ENCODE measurements around the gene CCDC18.
A peak's percentile ranks its signal among the peaks of the same experiment; 100 is the strongest.

CCDC18 gene

GRCh38 chr1:93143769-93144168, 36.8 kb upstream of the CCDC18 start:
- H3K27ac ChIP-seq = no peak overlapping the region
- TF ChIP-seq CTCF (IDR thresholded peaks at IDR 0.05) (no peak), ZFX (IDR thresholded peaks at IDR 0.05; ENCODE audit: borderline replicate concordance) (no peak)

GRCh38 chr1:93148001-93148400, 32.5 kb upstream of the CCDC18 start:
- 0 out of 2 replicates have a peak overlapping the region, but pooled peaks have one; percentile 1 for H3K27ac ChIP-seq
- no peak for TF ChIP-seq ZFX (IDR thresholded peaks at IDR 0.05; ENCODE audit: borderline replicate concordance)
- no peak for TF ChIP-seq CTCF (IDR thresholded peaks at IDR 0.05)

GRCh38 chr1:93150729-93151128, 29.8 kb upstream of the CCDC18 start:
- TF ChIP-seq ZFX (IDR thresholded peaks at IDR 0.05; ENCODE audit: borderline replicate concordance) = no peak
- TF ChIP-seq CTCF (IDR thresholded peaks at IDR 0.05) = no peak
- H3K27ac ChIP-seq = no peak overlapping the region

GRCh38 chr1:93151474-93151873, 29.1 kb upstream of the CCDC18 start:
- TF ChIP-seq ZFX (IDR thresholded peaks at IDR 0.05; ENCODE audit: borderline replicate concordance) (no peak), CTCF (IDR thresholded peaks at IDR 0.05) (no peak)
- H3K27ac ChIP-seq = no peak overlapping the region

GRCh38 chr1:93152835-93153234, 27.7 kb upstream of the CCDC18 start:
- no peak overlapping the region for H3K27ac ChIP-seq
- TF ChIP-seq CTCF (IDR thresholded peaks at IDR 0.05) (no peak), ZFX (IDR thresholded peaks at IDR 0.05; ENCODE audit: borderline replicate concordance) (no peak)

- H3K27ac ChIP-seq = no peak overlapping the region
- TF ChIP-seq ZFX (IDR thresholded peaks at IDR 0.05; ENCODE audit: borderline replicate concordance) (no peak), CTCF (IDR thresholded peaks at IDR 0.05) (no peak)
Measured at GRCh38 chr1:93154898-93155297, 25.6 kb upstream of the CCDC18 start.

- H3K27ac ChIP-seq = no peak overlapping the region
Measured at GRCh38 chr1:93155335-93155734, 25.2 kb upstream of the CCDC18 start.

More at GRCh38 chr1:93155335-93155734, 25.2 kb upstream of the CCDC18 start:
- TF ChIP-seq ZFX (IDR thresholded peaks at IDR 0.05; ENCODE audit: borderline replicate concordance) (no peak), CTCF (IDR thresholded peaks at IDR 0.05) (no peak)
